ENCODE results near the gene RALBP1.

Gene RALBP1

GRCh38 chr18:9570255-9570654 lies 94.9 kb downstream of the RALBP1 start:
- Histone ChIP-seq H3K9me3 (ENCODE audit: control insufficient read depth, insufficient read depth, low read depth, low read length) (no peaks in the 10 kb centered on the region), H3K27ac (ENCODE audit: extremely low read depth, low read depth, low read length) (no peak overlapping the region), H3K36me3 (ENCODE audit: control insufficient read depth in 2 of 2, insufficient read depth in 1 of 2, low read length in 2 of 2) (peaks cover 45 to 57% of the 10 kb centered on the region in 2 experiments), H3K4me1 (ENCODE audit: control insufficient read depth, insufficient read depth, low read length) (no peaks in the 10 kb centered on the region), H3K4me3 (ENCODE audit: low read depth, low read length) (no peak overlapping the region)
- ChIA-PET POLR2A (no interaction called here), CTCF (interaction anchor here (0.6 kb wide), 1 partner anchor 202 kb away, joined by 3 read pairs; no protein-coding TSS in a partner anchor)
- no peak for TF ChIP-seq ZNF223 (tag by site-specific recombination; IDR thresholded peaks at IDR 0.05)
- no peak for TF ChIP-seq HOXA7 (CRISPR knock-in tag; IDR thresholded peaks at IDR 0.05; ENCODE audit: borderline replicate concordance)
- TF ChIP-seq ZSCAN23 (tag by site-specific recombination; IDR thresholded peaks at IDR 0.05), result no peak
- no peak for TF ChIP-seq ZBTB7A (tag by site-specific recombination; IDR thresholded peaks at IDR 0.05; ENCODE audit: low read depth)

- no peak overlapping the region for H3K27ac ChIP-seq (ENCODE audit: extremely low read depth, low read depth, low read length)
- H3K4me3 ChIP-seq (ENCODE audit: low read depth, low read length), result no peak overlapping the region
- no peak for TF ChIP-seq ZNF488 (tag by site-specific recombination; IDR thresholded peaks at IDR 0.05)
- TF ChIP-seq ZIC2 (tag by site-specific recombination; IDR thresholded peaks at IDR 0.05), result no peak
- no peak for TF ChIP-seq PRDM1 (tag by site-specific recombination; IDR thresholded peaks at IDR 0.05)
- peaks cover 47 to 57% of the 10 kb centered on the region in 2 experiments for H3K36me3 ChIP-seq (ENCODE audit: control insufficient read depth in 2 of 2, insufficient read depth in 1 of 2, low read length in 2 of 2)
- ChIA-PET POLR2A (no interaction called here), CTCF (interaction anchor here (1.2 to 4.6 kb wide), 2 partner anchors 10 to 114 kb away, joined by 3 to 31 read pairs; no protein-coding TSS in a partner anchor)
- H3K9me3 ChIP-seq (ENCODE audit: control insufficient read depth, insufficient read depth, low read depth, low read length), result no peaks in the 10 kb centered on the region
- no peaks in the 10 kb centered on the region; the same call in 1 of the 2 replicates for H3K4me1 ChIP-seq (ENCODE audit: control insufficient read depth, insufficient read depth, low read length)
Observed at GRCh38 chr18:9571546-9571945, 96.2 kb downstream of the RALBP1 start.

- POLR2A ChIA-PET, result no interaction called here
- CTCF ChIA-PET, result interaction anchor here (0.6 to 4.6 kb wide), 40 partner anchors 9 to 396 kb away, joined by 3 to 31 read pairs (median 5); partner anchors contain the start of gene RAB31
- TF ChIP-seq PATZ1 (tag by site-specific recombination; IDR thresholded peaks at IDR 0.05) (no peak), ZNF2 (tag by site-specific recombination; IDR thresholded peaks at IDR 0.05) (no peak), ZNF660 (tag by site-specific recombination; IDR thresholded peaks at IDR 0.05) (no peak), ZNF335 (tag by site-specific recombination; conservative IDR thresholded peaks at IDR 0.05) (no peak), ZNF488 (tag by site-specific recombination; IDR thresholded peaks at IDR 0.05) (no peak), ZNF747 (tag by site-specific recombination; IDR thresholded peaks at IDR 0.05) (no peak), BCL11A (tag by site-specific recombination; IDR thresholded peaks at IDR 0.05; ENCODE audit: low read depth) (no peak), ZNF518A (tag by site-specific recombination; conservative IDR thresholded peaks at IDR 0.05; ENCODE audit: low read depth) (no peak)
- Histone ChIP-seq H3K9me3 (ENCODE audit: control insufficient read depth, insufficient read depth, low read depth, low read length) (no peaks in the 10 kb centered on the region), H3K36me3 (ENCODE audit: control insufficient read depth in 2 of 2, insufficient read depth in 1 of 2, low read length in 2 of 2) (peaks cover 37 to 57% of the 10 kb centered on the region in 2 experiments), H3K27ac (ENCODE audit: extremely low read depth, low read depth, low read length) (no peak overlapping the region), H3K4me3 (ENCODE audit: low read depth, low read length) (no peak overlapping the region), H3K4me1 (ENCODE audit: control insufficient read depth, insufficient read depth, low read length) (no peaks in the 10 kb centered on the region; the same call in 1 of the 2 replicates)
Observed at GRCh38 chr18:9574473-9575115, 99.3 kb downstream of the RALBP1 start.

All from HEK293 (cell line).